DMS 273 (cell line): Measurements from ENCODE around the gene KLF4.

ENCODE experiments used
- DNase-seq: peaks from one replicate; lab custom pipeline; 2025; ENCODE audit not compliant: unreplicated experiment; lab: John Stamatoyannopoulos, UW

The KLF4 gene

DNA sequence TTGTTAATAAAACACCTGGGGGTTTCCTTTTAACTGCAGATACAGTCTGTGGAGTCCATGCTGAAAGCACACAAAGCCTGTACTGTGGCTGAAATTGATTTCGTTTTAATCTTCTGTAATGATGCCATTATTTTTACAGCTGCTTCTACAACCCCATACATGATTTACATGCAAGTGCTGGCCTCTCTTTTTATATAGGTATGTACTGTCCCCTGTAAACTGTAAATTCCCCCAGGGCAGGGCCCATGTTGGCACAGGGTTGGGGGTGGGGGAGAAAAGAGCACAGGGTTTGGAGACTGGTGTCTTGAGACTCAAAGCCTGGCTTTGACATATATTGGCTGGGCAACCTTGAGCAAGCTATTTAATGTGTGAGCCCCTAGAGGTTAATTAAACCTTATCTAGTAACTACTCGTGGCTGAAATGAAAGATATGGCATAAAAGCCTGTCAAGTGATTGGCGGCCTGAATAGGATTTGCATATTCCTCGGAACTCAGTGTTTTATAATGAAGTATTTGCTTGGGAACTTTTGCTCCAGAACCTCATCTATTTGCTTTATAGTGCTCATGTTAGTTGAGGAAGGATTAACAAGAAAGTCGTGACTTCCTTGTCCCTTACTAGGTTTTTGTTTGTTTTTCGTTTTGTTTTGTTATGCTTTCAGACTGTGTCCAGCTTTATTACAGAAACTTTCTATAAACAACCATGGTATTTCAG is 34.0 kb downstream of the KLF4 start:
- no peak for DNase-seq

DNA sequence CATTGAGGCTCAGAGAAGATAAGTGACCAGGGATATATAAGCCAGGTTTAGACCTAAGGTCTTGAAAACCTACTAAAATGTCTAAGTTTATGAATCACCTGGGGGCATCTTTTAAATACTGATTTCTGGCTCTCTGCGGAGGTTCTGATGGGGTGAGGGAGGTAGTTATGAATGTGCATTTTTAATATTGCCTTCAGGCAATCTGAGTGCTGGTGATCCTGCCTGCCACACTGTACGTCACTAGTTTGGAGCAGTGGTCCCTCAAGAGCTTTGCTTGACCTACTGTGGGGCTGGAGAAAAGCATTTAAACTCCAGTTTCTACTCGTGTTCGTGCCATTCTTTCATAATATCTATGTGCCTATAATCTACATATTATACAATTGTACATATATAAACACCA is 36.1 kb downstream of the KLF4 start:
- DNase-seq, result no peak

DNA sequence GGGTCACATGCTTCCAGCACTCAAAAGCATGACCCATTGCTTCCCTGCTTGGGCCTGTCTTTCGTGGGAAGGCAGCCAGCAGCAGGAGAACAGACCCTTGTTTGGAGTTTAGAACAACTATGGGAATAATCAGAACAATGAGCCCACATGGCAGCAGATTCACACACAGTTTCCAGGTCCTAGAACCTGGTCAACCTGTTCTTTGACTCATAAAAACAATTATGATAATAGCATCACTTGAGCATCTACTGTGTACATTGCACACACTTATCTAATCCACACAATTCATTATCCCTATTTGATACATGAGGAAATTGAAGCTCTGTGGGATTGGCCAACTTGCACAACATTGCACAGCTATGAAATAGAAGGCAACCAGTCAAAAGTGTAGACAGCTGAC is 41.7 kb downstream of the KLF4 start:
- no peak for DNase-seq

DNA sequence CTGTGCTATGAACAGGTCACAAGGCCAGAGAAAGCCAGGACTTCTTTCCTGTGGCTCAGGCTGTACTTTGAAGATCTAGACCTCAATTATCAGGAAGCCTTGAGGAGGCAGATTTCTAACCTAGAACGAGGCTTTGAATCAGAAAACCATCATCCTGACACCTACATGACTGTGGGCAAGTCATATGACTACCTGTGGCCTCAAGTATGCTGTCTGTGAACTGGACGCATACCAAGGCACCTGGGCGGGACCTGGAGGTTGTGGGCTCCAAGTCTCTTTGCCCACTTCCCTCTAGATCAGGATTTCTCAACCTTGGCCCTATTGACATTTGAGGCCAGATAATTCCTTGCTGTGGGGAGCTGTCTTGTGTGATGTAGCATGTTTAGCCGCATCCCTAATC is 42.5 kb downstream of the KLF4 start:
- no peak for DNase-seq

DNA sequence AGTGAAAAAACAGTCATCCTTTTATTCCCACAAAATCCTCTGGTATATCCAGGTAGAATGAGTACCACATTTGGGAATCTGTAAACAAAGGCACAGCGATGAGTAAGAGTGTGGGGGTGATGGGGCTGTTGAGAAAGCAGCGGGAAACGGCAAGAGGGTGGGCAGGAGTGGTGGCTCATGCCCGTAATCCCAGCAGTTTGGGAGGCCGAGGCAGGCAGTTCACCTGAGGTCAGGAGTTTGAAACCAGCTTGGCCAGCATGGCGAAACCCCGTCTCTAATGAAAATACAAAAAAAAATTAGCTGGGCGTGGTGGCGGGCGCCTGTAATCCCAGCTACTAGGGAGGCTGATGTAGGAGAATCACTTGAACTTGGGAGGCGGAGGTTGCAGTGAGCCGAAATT is 43.1 kb downstream of the KLF4 start:
- no peak for DNase-seq

DNA sequence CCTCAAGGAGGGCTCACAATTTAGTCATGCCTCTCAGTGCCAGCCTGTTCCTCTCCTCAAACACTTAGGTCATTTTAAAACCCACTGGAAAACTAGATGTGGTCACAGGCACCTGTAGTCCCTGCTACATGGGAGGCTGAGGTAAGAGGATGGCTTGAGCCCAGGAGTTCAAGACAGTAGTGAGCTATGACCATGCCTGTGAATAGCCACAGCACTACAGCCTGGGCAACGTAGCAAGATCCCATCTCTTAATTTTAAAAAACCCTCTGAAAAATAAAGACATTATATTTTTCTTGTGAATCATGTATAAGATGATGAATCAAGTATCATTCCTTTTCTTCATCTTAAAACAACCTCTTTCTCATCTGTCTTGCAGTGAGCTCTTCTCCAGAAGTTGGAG is 45.8 kb downstream of the KLF4 start:
- no peak for DNase-seq

DNA sequence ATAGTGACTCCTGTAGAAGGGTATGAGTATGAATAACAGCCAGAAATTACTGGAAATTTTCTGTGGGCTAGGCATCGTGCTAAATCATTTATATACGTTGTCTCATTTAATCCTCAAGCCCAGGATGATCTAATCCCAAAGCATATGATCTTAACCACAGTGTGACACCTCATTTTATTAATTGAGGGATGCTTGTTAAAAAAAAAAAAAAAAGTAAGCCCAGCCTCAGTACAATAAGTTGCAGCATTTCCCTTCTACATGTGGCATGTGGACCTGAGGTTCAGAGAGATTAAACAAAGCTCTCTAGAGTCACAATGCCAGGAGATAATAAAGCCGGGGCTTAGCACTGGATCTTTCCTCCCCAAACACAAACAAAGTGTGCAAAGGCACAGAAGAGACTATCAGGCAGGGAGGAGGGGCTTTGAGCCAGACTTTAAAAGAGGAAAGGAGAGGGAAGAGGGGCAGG is 49.5 kb downstream of the KLF4 start:
- no peak for DNase-seq

DNA sequence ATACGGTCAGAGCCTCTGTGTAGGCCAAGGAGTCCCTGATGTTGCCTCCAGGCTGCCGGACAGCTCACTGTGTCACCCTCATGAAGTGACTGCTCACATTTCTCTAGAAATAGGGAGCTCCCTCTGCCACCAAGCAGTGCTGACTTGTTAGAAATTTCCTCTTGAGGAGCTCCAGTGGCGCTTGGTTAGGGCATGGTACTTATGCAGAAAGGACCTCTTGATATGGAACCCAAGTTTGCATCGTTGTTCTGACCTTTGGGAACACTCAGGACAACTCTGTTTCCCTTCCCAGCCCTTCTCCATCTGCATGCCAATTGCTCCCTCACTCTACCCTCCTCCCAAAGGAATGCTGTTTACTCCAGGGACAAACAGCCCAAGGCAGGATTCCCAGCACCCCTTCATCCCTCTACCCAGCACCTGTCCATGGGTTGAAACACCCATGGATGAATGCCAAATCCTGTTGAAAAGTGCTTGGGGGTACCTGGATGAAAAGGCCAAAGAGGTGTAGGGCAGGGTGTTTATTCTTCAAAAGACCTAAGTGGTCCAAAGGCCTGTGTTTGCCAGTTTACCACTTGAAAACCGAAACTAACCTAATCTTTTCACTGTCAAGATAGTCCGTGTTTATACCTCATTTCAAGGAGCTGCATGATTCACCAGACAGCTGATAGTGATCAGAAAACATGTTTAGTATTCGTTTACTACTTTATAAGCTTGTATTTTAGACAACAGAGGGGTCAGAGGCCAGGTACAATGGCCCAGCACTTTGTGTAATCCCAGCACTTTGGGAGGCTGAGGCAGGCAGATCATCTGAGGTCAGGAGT is 51.1 kb downstream of the KLF4 start:
- no peak for DNase-seq

DNA sequence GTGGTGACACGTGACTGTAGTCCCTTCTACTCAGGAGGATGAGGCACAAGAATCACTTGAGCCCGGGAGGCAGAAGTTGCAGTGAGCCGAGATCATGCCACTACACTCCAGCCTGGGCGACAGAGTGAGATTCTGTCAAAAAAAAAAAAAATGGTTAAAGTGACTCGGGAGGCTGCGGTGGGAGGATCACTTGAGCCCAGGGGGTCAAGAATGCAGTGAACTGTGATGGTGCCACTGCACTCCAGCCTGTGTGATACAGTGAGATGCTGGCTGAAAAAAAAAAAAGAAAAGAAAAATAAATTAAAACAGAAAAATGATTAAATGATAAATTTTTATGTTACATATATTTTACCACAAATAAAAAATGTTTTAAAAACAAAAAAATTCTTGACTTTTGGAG is 51.9 kb downstream of the KLF4 start:
- no peak for DNase-seq

DNA sequence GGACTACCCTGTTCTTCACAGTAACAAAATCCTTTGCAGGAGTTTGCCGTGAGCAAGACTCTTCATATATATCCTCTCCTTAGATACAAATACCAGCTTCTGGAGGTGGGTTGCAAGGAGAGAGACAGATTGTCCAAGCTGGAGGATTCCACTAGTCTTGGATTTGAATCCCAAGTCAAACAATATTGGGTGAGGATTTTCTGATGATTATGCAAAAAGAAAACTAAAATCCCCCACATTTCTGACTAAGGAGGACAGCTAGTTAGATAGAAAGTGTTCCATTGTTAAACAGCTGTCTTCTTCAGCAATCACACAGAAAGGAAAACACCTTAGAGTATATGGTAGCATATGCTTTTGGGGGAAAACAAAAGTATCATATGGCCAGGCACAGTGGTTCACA is 54.2 kb downstream of the KLF4 start:
- no peak for DNase-seq
